TTC549 (cell line): ENCODE measurements around the gene RECK.

Experiments used
- FAIRE-seq: peaks from 2 replicates; lab custom pipeline; 2012; peaks lifted over from hg19 to GRCh38; lab: Jason Lieb, UNC

RECK gene

GRCh38 chr9:36161187-36161586, 124.5 kb downstream of the RECK start:
- no peak for FAIRE-seq

DNA sequence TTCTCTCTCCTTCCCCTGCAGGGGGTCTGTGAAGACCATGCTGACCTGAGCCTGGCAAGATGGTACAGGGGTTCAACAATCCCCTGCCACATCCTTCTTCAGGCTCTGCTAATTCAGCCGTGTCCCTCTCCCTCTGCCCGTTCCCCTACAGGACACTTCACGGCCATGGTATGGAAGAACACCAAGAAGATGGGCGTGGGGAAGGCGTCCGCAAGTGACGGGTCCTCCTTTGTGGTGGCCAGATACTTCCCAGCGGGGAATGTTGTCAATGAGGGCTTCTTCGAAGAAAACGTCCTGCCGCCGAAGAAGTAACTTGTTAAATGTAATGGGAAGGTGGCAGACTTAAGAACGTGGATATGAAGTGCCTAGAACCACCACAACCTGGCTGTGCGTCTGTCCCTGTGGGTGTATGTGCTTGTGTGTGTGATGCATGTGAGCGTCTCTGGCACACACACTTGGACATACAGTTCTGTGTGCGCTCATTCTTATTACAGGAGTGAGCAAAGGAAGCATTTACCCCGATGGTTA, 125.6 kb downstream of the RECK start:
- FAIRE-seq = no peak

GRCh38 chr9:36163049-36163785, 126.5 kb downstream of the RECK start:
- FAIRE-seq = no peak

DNA sequence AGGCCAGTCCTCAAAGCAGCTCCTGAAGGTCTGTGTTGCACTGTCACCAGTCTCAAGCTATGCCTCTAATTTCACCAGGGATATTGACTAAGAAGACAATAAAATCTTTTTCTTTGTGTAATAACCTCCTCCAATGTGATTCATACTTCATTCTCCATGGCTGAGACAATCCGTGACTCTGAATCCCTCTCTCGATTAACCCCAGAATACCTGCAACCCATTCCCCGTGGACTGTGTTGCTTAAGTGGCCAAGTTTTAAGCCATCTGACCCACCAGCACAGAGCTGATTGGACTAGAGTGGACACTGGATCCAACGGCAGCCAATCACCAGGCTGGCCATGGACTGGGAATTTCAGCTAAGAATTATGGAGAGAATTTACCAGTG, 127.1 kb downstream of the RECK start:
- no peak for FAIRE-seq

DNA sequence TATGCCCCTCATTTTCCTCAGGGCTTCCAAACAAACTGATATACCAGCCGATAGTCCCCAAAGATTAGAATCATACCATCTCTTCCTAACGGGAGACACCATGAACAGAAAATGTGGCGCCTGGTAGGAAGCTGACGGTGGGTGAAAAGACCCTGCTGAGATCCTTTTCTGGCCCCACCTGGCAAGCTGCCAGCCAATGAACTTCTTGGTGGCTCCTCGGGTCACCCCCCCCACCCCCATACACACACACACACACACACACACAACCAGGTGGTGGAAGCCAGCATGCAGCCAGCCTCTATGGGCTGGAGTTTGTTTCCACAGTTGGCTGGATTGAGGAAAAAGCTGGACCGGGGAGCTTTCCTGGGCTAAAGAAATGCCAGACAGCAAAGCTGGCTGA, 127.7 kb downstream of the RECK start:
- no peak for FAIRE-seq

DNA sequence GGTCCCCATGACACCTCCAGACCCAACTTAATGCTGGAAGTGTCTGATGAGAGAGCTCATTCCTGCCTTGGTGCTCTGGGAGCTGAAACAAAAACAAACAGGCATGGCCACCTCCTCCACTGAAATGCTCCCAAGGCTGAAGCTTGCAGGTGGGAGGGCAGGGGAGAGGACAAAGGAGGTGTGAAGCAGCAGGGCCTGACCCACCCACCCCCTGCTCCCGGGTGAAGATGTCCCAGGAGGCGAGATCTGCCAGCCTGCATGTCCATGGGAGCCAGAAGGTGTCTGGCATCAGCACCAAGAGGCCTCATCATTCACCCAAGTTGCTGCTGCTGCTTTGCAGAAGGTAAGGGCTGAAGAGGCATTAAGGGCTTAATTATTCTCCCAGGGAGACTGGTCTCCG, 128.3 kb downstream of the RECK start:
- FAIRE-seq = no peak

GRCh38 chr9:36165826-36166167, 129.1 kb downstream of the RECK start:
- FAIRE-seq = no peak

GRCh38 chr9:36166168-36166927, 129.6 kb downstream of the RECK start:
- no peak for FAIRE-seq

GRCh38 chr9:36169166-36169565, 132.5 kb downstream of the RECK start, which contains the start of gene CCIN:
TSS of gene CCIN (plus strand) at chr9:36169388. CDS start at chr9:36169503, 115 bp downstream.
- FAIRE-seq = no peak

DNA sequence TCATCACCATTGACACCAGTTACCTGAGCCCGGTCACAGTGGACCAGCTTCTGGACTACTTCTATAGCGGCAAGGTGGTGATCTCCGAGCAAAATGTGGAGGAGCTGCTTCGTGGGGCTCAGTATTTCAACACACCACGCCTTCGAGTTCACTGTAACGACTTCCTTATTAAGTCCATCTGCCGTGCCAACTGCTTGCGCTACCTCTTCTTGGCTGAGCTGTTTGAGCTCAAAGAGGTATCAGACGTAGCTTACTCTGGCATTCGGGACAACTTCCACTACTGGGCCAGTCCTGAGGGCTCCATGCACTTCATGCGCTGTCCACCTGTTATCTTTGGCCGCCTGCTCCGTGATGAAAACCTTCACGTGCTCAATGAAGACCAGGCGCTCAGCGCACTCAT, 133.0 kb downstream of the RECK start:
- FAIRE-seq = no peak

- no peak for FAIRE-seq
Observed at GRCh38 chr9:36170531-36170930, 133.8 kb downstream of the RECK start.

DNA sequence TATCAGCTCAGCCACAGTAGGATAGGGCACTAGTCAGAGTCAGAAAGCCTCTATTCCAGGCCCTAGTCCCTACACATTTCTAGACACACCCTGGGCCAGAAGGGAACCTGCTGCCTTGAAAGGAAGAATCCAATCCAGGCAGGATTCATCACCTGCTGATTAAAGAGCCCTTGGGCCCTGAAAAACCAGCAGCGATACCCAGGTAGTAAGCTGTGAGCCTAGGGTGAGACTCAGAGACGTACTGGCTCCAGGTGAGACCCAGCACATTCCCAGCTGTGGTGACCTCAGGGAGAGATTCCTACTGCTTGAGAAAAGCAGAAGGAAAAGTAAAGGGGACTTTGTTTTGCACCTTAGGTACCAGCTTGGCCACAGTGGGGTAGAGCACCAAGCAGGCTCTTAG, 137.1 kb downstream of the RECK start:
- no peak for FAIRE-seq
